ENCODE data around the gene PTPRK. TPM values are rescaled to one million over a fixed set of nuclear protein-coding genes. Genes with fewer than 3 reads are reported as not detected.

The PTPRK gene
- total and polyA plus RNA-seq, 8 donors, result 57.0 to 90.4 (median 78.6) TPM

- TF ChIP-seq CTCF (IDR thresholded peaks at IDR 0.05), result no peak
- intact Hi-C loops (cut with DNase I), result no loop called here
- ATAC-seq (no peak), DNase-seq (no peak)
- Histone ChIP-seq H3K9me3 (no peaks in the 10 kb centered on the region), H3K4me1 (no peaks in the 10 kb centered on the region), H3K4me3 (no peak overlapping the region), H3K27ac (no peak overlapping the region), H3K36me3 (no peaks in the 10 kb centered on the region), H3K27me3 (peaks cover 0 to 1% of the 10 kb centered on the region in 2 donors)
These were observed 5.9 kb upstream of the PTPRK start for GRCh38 chr6:128526152-128526914.

GRCh38 chr6:128525406-128525805, 5.0 kb upstream of the PTPRK start:
- TF ChIP-seq CTCF (IDR thresholded peaks at IDR 0.05), result no peak
- H3K4me3 ChIP-seq, result no peak overlapping the region
- no peak overlapping the region for H3K27ac ChIP-seq
- no peak for ATAC-seq
- H3K9me3 ChIP-seq, result no peaks in the 10 kb centered on the region
- intact Hi-C loops (cut with DNase I), result no loop called here
- peaks cover 0 to 11% of the 10 kb centered on the region in 2 donors for H3K27me3 ChIP-seq
- no peaks in the 10 kb centered on the region for H3K36me3 ChIP-seq
- DNase-seq, result no peak
- no peaks in the 10 kb centered on the region for H3K4me1 ChIP-seq

GRCh38 chr6:128521282-128521632, 858 bp upstream of the PTPRK start:
- Histone ChIP-seq H3K36me3 (no peaks in the 10 kb centered on the region), H3K4me1 (peaks cover 6 to 24% of the 10 kb centered on the region in 2 donors), H3K27ac (peak overlapping the region; percentile 84 to 94), H3K4me3 (peak overlapping the region; percentile 54 to 61), H3K27me3 (peaks cover 0 to 47% of the 10 kb centered on the region in 2 donors), H3K9me3 (no peaks in the 10 kb centered on the region)
- DNase-seq (no peak), ATAC-seq (no peak)
- intact Hi-C loops (cut with DNase I), result no loop called here
- no peak for TF ChIP-seq CTCF (IDR thresholded peaks at IDR 0.05)

- Histone ChIP-seq H3K36me3 (no peaks in the 10 kb centered on the region), H3K27ac (peak overlapping the region; percentile 84 to 94), H3K4me1 (peaks cover 10 to 34% of the 10 kb centered on the region in 2 donors), H3K4me3 (peak overlapping the region; percentile 54 to 61), H3K9me3 (no peaks in the 10 kb centered on the region), H3K27me3 (peaks cover 0 to 47% of the 10 kb centered on the region in 2 donors)
- DNase-seq, result peak; percentile 37 to 82 (median 70)
- intact Hi-C loops (cut with DNase I), result no loop called here
- peak; percentile 55 for ATAC-seq
- no peak for TF ChIP-seq CTCF (IDR thresholded peaks at IDR 0.05)
These were observed 416 bp downstream of the PTPRK start for GRCh38 chr6:128519931-128520435.

GRCh38 chr6:128519132-128519930, 1.1 kb downstream of the PTPRK start:
- Histone ChIP-seq H3K9me3 (no peaks in the 10 kb centered on the region), H3K27ac (peak overlapping the region; percentile 84 to 94), H3K27me3 (peaks cover 0 to 47% of the 10 kb centered on the region in 2 donors), H3K36me3 (no peaks in the 10 kb centered on the region), H3K4me3 (peak overlapping the region; percentile 54 to 61), H3K4me1 (peaks cover 10 to 34% of the 10 kb centered on the region in 2 donors)
- peak; percentile 55 for ATAC-seq
- DNase-seq, result peak; percentile 42 to 75 (median 62)
- no peak for TF ChIP-seq CTCF (IDR thresholded peaks at IDR 0.05)
- intact Hi-C loops (cut with DNase I), result no loop called here

Measured in left lung (tissue), 10 donors.